ENCODE measurements around the gene STN1.

Gene STN1

DNA sequence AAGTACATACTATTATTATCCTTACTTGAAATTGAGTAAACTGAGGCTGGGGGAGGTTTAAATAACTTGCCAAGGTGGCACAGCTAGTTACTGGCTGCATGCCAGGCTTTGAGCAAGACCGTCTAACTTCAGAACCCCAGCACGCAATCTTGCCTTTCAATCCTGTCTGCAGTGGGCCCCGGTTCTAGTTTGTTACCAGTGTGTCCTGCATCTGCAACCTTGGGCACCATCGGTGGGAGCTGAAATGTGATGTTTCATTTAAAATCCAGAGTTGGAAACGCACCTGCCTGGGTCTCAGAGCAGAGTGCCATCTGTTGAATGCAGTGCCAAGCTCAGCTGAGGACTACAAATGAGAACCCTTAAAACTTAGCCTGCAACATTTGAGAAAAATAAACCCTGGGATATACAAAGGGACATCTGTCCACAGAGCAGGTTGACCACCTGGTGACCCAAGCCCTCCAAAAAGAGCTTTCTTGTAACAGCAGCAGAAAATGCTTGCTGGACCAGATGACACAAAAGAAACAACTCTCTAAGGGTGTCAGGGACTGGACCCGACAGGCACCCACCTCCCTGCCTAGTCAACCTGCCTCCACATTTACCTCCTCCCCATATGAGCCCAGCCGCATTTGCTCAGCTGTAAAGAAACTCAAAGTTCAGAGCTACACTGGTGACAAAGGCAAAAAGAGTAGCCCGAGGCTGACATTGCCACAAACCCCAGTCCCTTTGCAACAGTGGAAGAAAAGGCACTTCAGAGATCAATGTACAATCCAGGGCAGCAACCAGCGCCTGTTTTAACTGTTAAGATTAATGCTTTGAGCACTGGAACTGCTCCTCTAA is 64.3 kb downstream of the STN1 start:
- TF ChIP-seq, protein P1, sequence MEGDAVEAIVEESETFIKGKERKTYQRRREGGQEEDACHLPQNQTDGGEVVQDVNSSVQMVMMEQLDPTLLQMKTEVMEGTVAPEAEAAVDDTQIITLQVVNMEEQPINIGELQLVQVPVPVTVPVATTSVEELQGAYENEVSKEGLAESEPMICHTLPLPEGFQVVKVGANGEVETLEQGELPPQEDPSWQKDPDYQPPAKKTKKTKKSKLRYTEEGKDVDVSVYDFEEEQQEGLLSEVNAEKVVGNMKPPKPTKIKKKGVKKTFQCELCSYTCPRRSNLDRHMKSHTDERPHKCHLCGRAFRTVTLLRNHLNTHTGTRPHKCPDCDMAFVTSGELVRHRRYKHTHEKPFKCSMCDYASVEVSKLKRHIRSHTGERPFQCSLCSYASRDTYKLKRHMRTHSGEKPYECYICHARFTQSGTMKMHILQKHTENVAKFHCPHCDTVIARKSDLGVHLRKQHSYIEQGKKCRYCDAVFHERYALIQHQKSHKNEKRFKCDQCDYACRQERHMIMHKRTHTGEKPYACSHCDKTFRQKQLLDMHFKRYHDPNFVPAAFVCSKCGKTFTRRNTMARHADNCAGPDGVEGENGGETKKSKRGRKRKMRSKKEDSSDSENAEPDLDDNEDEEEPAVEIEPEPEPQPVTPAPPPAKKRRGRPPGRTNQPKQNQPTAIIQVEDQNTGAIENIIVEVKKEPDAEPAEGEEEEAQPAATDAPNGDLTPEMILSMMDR (IDR thresholded peaks at IDR 0.05): no peak

DNA sequence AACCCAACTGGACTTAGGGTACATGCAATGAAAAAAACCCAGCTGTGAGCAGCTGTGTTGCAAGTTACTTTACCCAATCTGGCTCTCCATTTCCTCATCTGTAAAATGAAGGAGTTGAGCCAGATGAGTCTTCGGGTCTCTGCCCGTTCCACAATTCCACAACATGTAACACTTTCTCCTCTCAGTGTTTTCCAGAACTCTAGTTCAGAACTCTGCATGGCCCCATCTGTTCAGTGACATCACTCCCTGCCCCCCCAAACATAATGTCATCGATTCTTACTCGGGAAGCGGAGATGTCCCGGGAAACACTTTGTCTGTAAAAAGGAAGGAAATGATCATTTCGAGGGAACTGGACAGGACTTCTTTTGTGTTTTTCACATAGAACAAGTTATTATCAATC is 65.1 kb downstream of the STN1 start:
- TF ChIP-seq, protein P1 (IDR thresholded peaks at IDR 0.05): no peak

DNA sequence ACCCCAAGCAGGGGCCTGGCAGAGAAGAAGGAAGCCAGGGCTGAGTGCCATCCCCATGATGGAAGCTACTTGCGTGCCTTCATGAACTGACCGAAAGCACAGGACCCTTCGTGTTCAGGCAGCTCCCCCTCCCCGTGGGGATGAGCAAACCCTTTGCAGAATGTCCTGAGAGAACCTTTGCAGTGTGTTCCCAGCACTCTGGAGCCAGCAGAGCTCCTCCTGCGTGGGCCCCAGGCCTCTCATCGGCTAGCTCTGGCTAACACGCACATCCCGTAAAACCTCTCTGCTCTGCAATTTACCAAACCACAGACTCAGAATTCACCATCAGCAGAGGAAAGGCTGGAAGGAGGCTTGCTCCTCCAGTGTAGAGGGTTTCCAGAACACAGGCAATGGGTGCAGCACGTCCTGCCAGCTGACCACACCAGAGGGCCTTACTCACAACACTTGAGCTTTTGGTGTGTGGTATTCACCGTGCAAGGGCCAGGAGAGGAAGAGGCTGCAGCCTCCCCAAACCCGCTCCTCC is 65.7 kb downstream of the STN1 start:
- TF ChIP-seq, protein P1 (IDR thresholded peaks at IDR 0.05): no peak

DNA sequence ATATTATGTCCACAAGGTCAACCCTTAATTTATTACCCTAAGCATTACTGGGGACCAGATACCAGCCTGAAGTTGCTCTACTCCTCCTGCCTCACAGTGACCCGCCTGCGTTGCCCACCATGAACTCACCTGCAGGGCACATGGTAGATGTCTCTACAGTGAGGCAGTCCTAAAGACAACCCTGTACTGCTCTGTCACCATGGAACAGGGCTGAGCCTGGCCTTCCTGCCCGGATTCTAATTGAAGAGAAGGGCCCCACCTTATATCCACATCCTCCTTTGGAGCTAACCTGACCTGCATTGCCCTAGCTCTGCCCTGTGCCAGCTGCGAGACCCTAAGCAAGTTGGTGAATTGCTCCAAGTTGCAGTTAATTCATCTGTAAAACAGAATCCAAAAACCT is 66.7 kb downstream of the STN1 start:
- TF ChIP-seq, protein P1 (IDR thresholded peaks at IDR 0.05): no peak

DNA sequence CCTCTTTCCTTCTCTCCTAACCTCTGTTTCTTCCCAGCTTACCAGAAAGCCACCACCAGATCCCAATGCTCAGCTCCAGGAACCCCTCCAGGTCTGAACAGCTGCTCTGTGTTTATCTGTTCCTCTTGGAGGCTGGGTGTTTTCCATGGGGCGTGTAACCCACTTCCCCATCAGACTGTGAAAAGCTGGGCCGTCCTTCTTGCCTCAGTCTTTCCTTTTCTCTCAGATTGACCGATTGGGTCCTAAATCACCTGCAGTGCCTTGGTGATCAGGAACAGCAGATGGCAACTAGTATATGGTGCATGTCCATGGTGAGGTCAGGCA is 67.5 kb downstream of the STN1 start:
- TF ChIP-seq, protein P1 (IDR thresholded peaks at IDR 0.05): no peak

DNA sequence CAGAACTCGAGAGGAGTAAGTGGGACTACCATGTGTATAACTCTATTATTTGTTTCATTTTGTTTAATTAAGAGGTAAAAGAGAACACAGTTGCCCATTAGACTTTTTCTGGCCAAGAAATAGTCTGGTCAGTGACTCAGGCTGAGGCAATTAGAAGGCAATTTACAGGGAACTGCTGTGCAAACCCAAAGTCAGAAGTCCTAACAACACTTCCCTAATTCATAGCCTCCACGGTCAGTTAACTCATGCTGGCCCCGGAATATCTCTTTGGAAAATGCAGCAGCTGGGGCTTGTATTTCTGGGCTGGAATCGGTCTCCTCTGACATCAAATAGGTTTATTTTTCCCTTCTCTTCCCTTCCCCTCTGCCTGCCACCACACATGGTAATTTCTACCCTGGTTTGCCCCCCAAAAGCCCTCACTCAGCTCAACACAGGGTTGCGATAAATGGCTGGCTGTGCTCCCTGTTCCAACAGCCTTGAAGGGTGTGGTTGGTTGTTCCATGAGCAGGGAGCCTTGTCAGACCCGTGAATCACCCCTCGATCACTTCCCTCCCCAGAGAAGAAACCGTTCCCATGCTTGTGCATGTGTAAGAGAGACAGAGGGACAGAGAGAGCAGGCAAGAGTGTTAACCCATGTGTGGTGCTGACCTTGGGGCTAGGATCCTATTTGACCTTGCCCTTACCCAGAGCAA is 68.0 kb downstream of the STN1 start:
- TF ChIP-seq, protein P1 (IDR thresholded peaks at IDR 0.05): no peak

DNA sequence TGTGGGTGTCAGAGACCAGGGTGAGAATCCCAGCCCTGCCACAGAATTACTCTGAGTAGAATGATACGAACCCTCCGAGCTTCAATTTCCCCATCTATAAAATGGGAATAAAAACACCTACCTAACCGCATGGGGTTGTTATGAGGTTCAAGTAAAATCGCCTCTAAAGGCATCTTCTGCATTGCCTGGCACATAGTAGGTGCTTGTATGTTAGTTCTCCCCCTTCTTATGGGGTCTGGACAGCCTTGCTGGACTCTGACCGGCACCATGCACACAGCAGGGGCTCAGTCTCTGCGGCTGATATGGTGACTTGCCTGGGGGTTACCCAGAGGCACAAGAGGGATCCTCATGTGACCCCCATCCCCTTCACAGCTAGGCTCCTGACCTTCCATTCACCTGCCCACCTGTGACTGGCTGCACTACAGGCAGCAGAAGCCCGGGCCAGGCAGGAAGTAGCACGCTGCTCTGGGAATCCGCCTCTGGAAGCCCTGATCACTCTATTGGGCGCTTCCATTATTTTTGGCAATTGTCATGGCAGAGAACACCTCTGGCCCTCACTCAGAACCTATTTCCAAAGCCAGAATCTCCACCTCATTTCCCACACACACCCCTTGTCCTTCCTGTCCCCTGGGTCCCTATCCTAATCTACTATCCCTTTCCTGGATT is 68.6 kb downstream of the STN1 start:
- TF ChIP-seq, protein P1 (IDR thresholded peaks at IDR 0.05): no peak

Data from LNCAP (cell line).